Astrocyte (in vitro differentiated cells and primary cell): ENCODE data around the gene AGRN. TPM values are rescaled to one million over a fixed set of nuclear protein-coding genes. Genes with fewer than 3 reads are reported as not detected.
"Not testable (repeated sequence)": the region's sequence is repeated elsewhere in the genome, so short reads cannot be mapped to it uniquely, and the experiment has no call there.

ENCODE experiments used
- DNase-seq: peaks from one replicate; pipeline ENCODE4 v3.0.0-alpha.2; 2010; ENCODE audit warnings: low read depth
- FAIRE-seq: peaks from 2 replicates; lab custom pipeline; 2011; peaks lifted over from hg19 to GRCh38; lab: Jason Lieb, UNC
- H2AFZ ChIP-seq: 2 replicates; pipeline ENCODE4 v1.6.0; 2012; ENCODE audit warnings: low read depth, low read length, inconsistent platforms
- H3K27ac ChIP-seq: 2 replicates; pipeline ENCODE4 v1.5.1; 2011; ENCODE audit warnings: low read depth, low read length, inconsistent platforms
- H3K27me3 ChIP-seq: 2 replicates; pipeline ENCODE4 v1.6.0; 2011; ENCODE audit warnings: low read length, inconsistent platforms; ENCODE audit not compliant: insufficient read depth
- H3K36me3 ChIP-seq: 2 replicates; pipeline ENCODE4 v1.5.1; 2011; ENCODE audit warnings: low read length, inconsistent platforms; ENCODE audit not compliant: insufficient read depth
- H3K4me1 ChIP-seq: 2 replicates; pipeline ENCODE4 v1.5.1; 2011; ENCODE audit warnings: low read length, inconsistent platforms; ENCODE audit not compliant: insufficient read depth
- H3K4me2 ChIP-seq: 2 replicates; pipeline ENCODE4 v1.6.0; 2012; ENCODE audit warnings: low read length, inconsistent platforms
- H3K4me3 ChIP-seq: 2 replicates; pipeline ENCODE4 v1.5.1; 2011; ENCODE audit warnings: low read depth, mild to moderate bottlenecking, low read length, inconsistent platforms; ENCODE audit not compliant: insufficient read depth
- H3K79me2 ChIP-seq: 2 replicates; pipeline ENCODE4 v1.6.0; 2012; ENCODE audit warnings: mild to moderate bottlenecking, low read length, inconsistent platforms; ENCODE audit not compliant: insufficient read depth
- H3K9ac ChIP-seq: 2 replicates; pipeline ENCODE4 v1.6.0; 2012; ENCODE audit warnings: mild to moderate bottlenecking, low read length, inconsistent platforms
- H3K9me3 ChIP-seq: 2 replicates; pipeline ENCODE4 v1.5.1; 2012; ENCODE audit warnings: low read depth, mild to moderate bottlenecking, low read length, inconsistent platforms; ENCODE audit not compliant: insufficient read depth
- H4K20me1 ChIP-seq: 2 replicates; pipeline ENCODE4 v1.6.0; 2012; ENCODE audit warnings: low read length, inconsistent platforms; ENCODE audit not compliant: insufficient read depth
- H3K27ac Mint-ChIP-seq: one replicate; pipeline ENCODE4 v1.8.0; 2021; ENCODE audit warnings: mild to moderate bottlenecking, mixed read lengths; ENCODE audit not compliant: unreplicated experiment
- H3K27me3 Mint-ChIP-seq: one replicate; pipeline ENCODE4 v1.8.0; 2021; ENCODE audit warnings: low read depth, mixed read lengths; ENCODE audit not compliant: unreplicated experiment
- H3K36me3 Mint-ChIP-seq: one replicate; pipeline ENCODE4 v1.8.0; 2021; ENCODE audit warnings: low read depth, mixed read lengths; ENCODE audit not compliant: unreplicated experiment
- H3K4me1 Mint-ChIP-seq: one replicate; pipeline ENCODE4 v1.8.0; 2021; ENCODE audit warnings: low read depth, mixed read lengths; ENCODE audit not compliant: unreplicated experiment
- H3K4me3 Mint-ChIP-seq: one replicate; pipeline ENCODE4 v1.8.0; 2021; ENCODE audit warnings: mild to moderate bottlenecking, moderate library complexity, mixed read lengths; ENCODE audit not compliant: unreplicated experiment
- H3K9me3 Mint-ChIP-seq: one replicate; pipeline ENCODE4 v1.8.0; 2021; ENCODE audit warnings: mild to moderate bottlenecking, mixed read lengths; ENCODE audit not compliant: unreplicated experiment
- CTCF ChIP-seq: IDR thresholded peaks from 2 replicates; pipeline ENCODE4 v1.5.1; 2011; ENCODE audit warnings: low read depth, mild to moderate bottlenecking, inconsistent platforms, low read length, moderate library complexity; ENCODE audit not compliant: insufficient read depth
- EZH2 ChIP-seq: IDR thresholded peaks from 2 replicates; pipeline ENCODE4 v1.6.1; 2012; ENCODE audit warnings: mild to moderate bottlenecking, low read length, inconsistent platforms; ENCODE audit not compliant: insufficient read depth
- total RNA-seq: library from RNA; stranded (reverse); gene quantifications from 2 replicates; pipeline ENCODE4 v1.2.1, GENCODE V29; 2021

The AGRN gene
- total RNA-seq, 1 donor from 2014 or later: 589 TPM

GRCh38 chr1:1099506-1100183 is 79.7 kb downstream of the AGRN start:
- Histone ChIP-seq H3K4me2 (no peak overlapping the region), H2AFZ (no peak overlapping the region), H3K4me1 (no peaks in the 10 kb centered on the region), H3K27me3 (no peaks in the 10 kb centered on the region), H3K36me3 (no peaks in the 10 kb centered on the region), H4K20me1 (no peaks in the 10 kb centered on the region), H3K9me3 (no peaks in the 10 kb centered on the region), H3K79me2 (peaks cover 5% of the 10 kb centered on the region), H3K9ac (no peak overlapping the region), H3K4me3 (no peak overlapping the region), H3K27ac (no peak overlapping the region)
- FAIRE-seq (no peak), DNase-seq (no peak)
- H3K27me3 Mint-ChIP-seq: no peaks in the 10 kb centered on the region
- H3K27ac Mint-ChIP-seq: no peak overlapping the region
- TF ChIP-seq CTCF: no peak
- no peak for TF ChIP-seq EZH2
- H3K36me3 Mint-ChIP-seq: peaks cover 7% of the 10 kb centered on the region
- no peak overlapping the region for H3K4me3 Mint-ChIP-seq
- H3K9me3 Mint-ChIP-seq: peaks cover 10% of the 10 kb centered on the region
- no peaks in the 10 kb centered on the region for H3K4me1 Mint-ChIP-seq

- Histone ChIP-seq H3K4me2 (no peak overlapping the region), H2AFZ (no peak overlapping the region), H3K4me1 (no peaks in the 10 kb centered on the region), H3K9ac (no peak overlapping the region), H4K20me1 (no peaks in the 10 kb centered on the region), H3K4me3 (no peak overlapping the region), H3K27ac (no peak overlapping the region), H3K27me3 (no peaks in the 10 kb centered on the region), H3K79me2 (peaks cover 6% of the 10 kb centered on the region), H3K9me3 (no peaks in the 10 kb centered on the region), H3K36me3 (no peaks in the 10 kb centered on the region)
- H3K9me3 Mint-ChIP-seq: peaks cover 10% of the 10 kb centered on the region
- TF ChIP-seq EZH2: no peak
- no peak for TF ChIP-seq CTCF
- H3K4me3 Mint-ChIP-seq: no peak overlapping the region
- H3K36me3 Mint-ChIP-seq: peaks cover 7% of the 10 kb centered on the region
- peaks cover 1% of the 10 kb centered on the region for H3K4me1 Mint-ChIP-seq
- no peaks in the 10 kb centered on the region for H3K27me3 Mint-ChIP-seq
- H3K27ac Mint-ChIP-seq: no peak overlapping the region
- FAIRE-seq: no peak
- no peak for DNase-seq
These were observed 80.4 kb downstream of the AGRN start for GRCh38 chr1:1100296-1100695.

GRCh38 chr1:1101503-1101902 is 81.6 kb downstream of the AGRN start:
- no peak overlapping the region for H2AFZ ChIP-seq
- H3K4me1 Mint-ChIP-seq: peaks cover 1% of the 10 kb centered on the region
- no peaks in the 10 kb centered on the region for H3K36me3 ChIP-seq
- H3K4me2 ChIP-seq: no peak overlapping the region
- H3K9me3 ChIP-seq: no peaks in the 10 kb centered on the region
- H3K4me3 Mint-ChIP-seq: no peak overlapping the region
- H3K27me3 Mint-ChIP-seq: no peaks in the 10 kb centered on the region
- no peaks in the 10 kb centered on the region for H3K27me3 ChIP-seq
- H3K9ac ChIP-seq: no peak overlapping the region
- FAIRE-seq (no peak), DNase-seq (no peak)
- H3K79me2 ChIP-seq: peaks cover 14% of the 10 kb centered on the region
- H3K27ac Mint-ChIP-seq: no peak overlapping the region
- H3K9me3 Mint-ChIP-seq: peaks cover 12% of the 10 kb centered on the region
- TF ChIP-seq CTCF: no peak
- no peak for TF ChIP-seq EZH2
- H3K36me3 Mint-ChIP-seq: peaks cover 7% of the 10 kb centered on the region
- H4K20me1 ChIP-seq: no peaks in the 10 kb centered on the region
- no peak overlapping the region for H3K27ac ChIP-seq
- H3K4me1 ChIP-seq: no peaks in the 10 kb centered on the region
- no peak overlapping the region for H3K4me3 ChIP-seq

- FAIRE-seq, H3K9me3 Mint-ChIP-seq, H3K4me3 Mint-ChIP-seq, H3K27me3 Mint-ChIP-seq, H3K27me3 ChIP-seq, H3K36me3 ChIP-seq, H3K9me3 ChIP-seq, H3K9ac ChIP-seq, H3K4me1 Mint-ChIP-seq, H3K36me3 Mint-ChIP-seq, H3K27ac Mint-ChIP-seq, H3K4me2 ChIP-seq, DNase-seq, H3K4me3 ChIP-seq, H2AFZ ChIP-seq, H4K20me1 ChIP-seq, H3K27ac ChIP-seq, H3K4me1 ChIP-seq: not testable (repeated sequence)
- H3K79me2 ChIP-seq: peaks cover 16% of the 10 kb centered on the region
These were observed 84.2 kb downstream of the AGRN start for GRCh38 chr1:1104152-1104551.
